GM12878 (cell line): ENCODE data around the gene GDF11. TPM values are rescaled to one million over a fixed set of nuclear protein-coding genes. Genes with fewer than 3 reads are reported as not detected.
A peak's percentile ranks its signal among the peaks of the same experiment; 100 is the strongest.

ENCODE experiments used
- ATAC-seq: fragments of 200-7000 bp; cut with Tn5 transposase; 3 replicates; pipeline ENCODE4 v1.9.1; 2020; ENCODE audit warnings: mild to moderate bottlenecking, moderate library complexity
- BruUV-seq: library from RNA; stranded (reverse); fragments of 400-500 nt; replicated peaks from 2 replicates; lab custom pipeline; 2021; lab: Mats Ljungman, UMichigan
- CTCF ChIA-PET: fragments of 300-600 bp; sonication (Branson Sonifier 250); formaldehyde crosslinking; extraction: SDS; loops from one replicate; lab custom pipeline; 2021; ENCODE audit warnings: inconsistent platforms; lab: Yijun Ruan, JAX
- POLR2A ChIA-PET: fragments of 350-600 bp; formaldehyde crosslinking; extraction: SDS; loops from one replicate; lab custom pipeline; 2021; ENCODE audit warnings: inconsistent platforms; lab: Charles Lee
- RAD21 ChIA-PET: fragments of 300-600 bp; sonication (Branson Sonifier 250); formaldehyde crosslinking; loops from one replicate; lab custom pipeline; 2023; ENCODE audit warnings: antibody characterized with exemption; ENCODE audit not compliant: unreplicated experiment; lab: Charles Lee
- SMC1A ChIA-PET: fragments of 300-600 bp; sonication (Branson Sonifier 250); formaldehyde crosslinking; loops from one replicate; lab custom pipeline; 2023; ENCODE audit not compliant: unreplicated experiment, uncharacterized antibody; lab: Charles Lee
- DNase-seq: peaks from one replicate; pipeline ENCODE4 v3.0.0-alpha.2; 2011; ENCODE audit warnings: low read depth, low spot score
- FAIRE-seq: peaks from 3 replicates; lab custom pipeline; 2011; peaks lifted over from hg19 to GRCh38; lab: Jason Lieb, UNC
- H2AFZ ChIP-seq: 2 replicates; pipeline ENCODE4 v1.6.0; 2011; ENCODE audit warnings: low read depth, low read length, control low read depth; ENCODE audit not compliant: control insufficient read depth
- H3K27ac ChIP-seq: 2 replicates; pipeline ENCODE4 v1.5.1; 2011; ENCODE audit warnings: control low read depth; ENCODE audit not compliant: control insufficient read depth, insufficient read depth
- H3K27me3 ChIP-seq, 2 experiments: replicated peaks in 1 of 2; 2 replicates each; pipeline versions ENCODE4 v1.6.0 to v1.6.1; 2011; ENCODE audit warnings: low read length in 1 of 2; ENCODE audit not compliant: control insufficient read depth in 2 of 2, insufficient read depth in 2 of 2
- H3K36me3 ChIP-seq, 2 experiments: 2 replicates each; pipeline ENCODE4 v1.5.1; 2011; ENCODE audit warnings: low read length in 1 of 2; ENCODE audit not compliant: control insufficient read depth in 2 of 2, insufficient read depth in 2 of 2
- H3K4me1 ChIP-seq: 2 replicates; pipeline ENCODE4 v1.6.1; 2011; ENCODE audit warnings: mild to moderate bottlenecking, low read length, moderate library complexity, mixed read lengths; ENCODE audit not compliant: control insufficient read depth, insufficient read depth
- H3K4me2 ChIP-seq: 2 replicates; pipeline ENCODE4 v1.6.0; 2011; ENCODE audit warnings: control low read depth; ENCODE audit not compliant: control insufficient read depth, insufficient read depth
- H3K4me3 ChIP-seq: fragments of 200-600 bp; sonication (generic); 2 replicates; pipeline ENCODE4 v1.5.1; 2016
- H3K79me2 ChIP-seq: 2 replicates; pipeline ENCODE4 v1.6.0; 2011; ENCODE audit warnings: low read length; ENCODE audit not compliant: control insufficient read depth, insufficient read depth
- H3K9ac ChIP-seq: 2 replicates; pipeline ENCODE4 v1.8.0; 2011; ENCODE audit warnings: low read length, control low read depth, mixed read lengths; ENCODE audit not compliant: control insufficient read depth, insufficient read depth
- H3K9me3 ChIP-seq: replicated peaks from 3 replicates; pipeline ENCODE4 v1.5.1; 2011; ENCODE audit warnings: mild to moderate bottlenecking, low read length; ENCODE audit not compliant: control insufficient read depth, insufficient read depth
- H4K20me1 ChIP-seq: 2 replicates; pipeline ENCODE4 v1.6.0; 2011; ENCODE audit not compliant: control insufficient read depth, insufficient read depth
- EGR1 ChIP-seq, 2 experiments: IDR thresholded peaks; 1 replicate in 1 of 2; 2 replicates in 1 of 2; pipeline ENCODE4 v1.6.1; 2011 to 2012; ENCODE audit warnings: low read depth in 2 of 2, low read length in 2 of 2, borderline replicate concordance in 1 of 2, mild to moderate bottlenecking in 1 of 2, moderate library complexity in 1 of 2
- FOS ChIP-seq: IDR thresholded peaks from 3 replicates; pipeline ENCODE4 v1.6.1; 2011; ENCODE audit warnings: borderline replicate concordance; ENCODE audit not compliant: insufficient read length; ENCODE audit errors: extremely low read depth
- HDAC6 ChIP-seq: fragments of 200-600 bp; sonication (generic); IDR thresholded peaks from one replicate; pipeline ENCODE4 v1.8.0; 2017; ENCODE audit warnings: antibody characterized with exemption; ENCODE audit not compliant: unreplicated experiment
- KAT2A ChIP-seq: conservative IDR thresholded peaks from 2 replicates; pipeline ENCODE4 v1.6.1; 2011; ENCODE audit warnings: low read depth, low read length; ENCODE audit not compliant: control insufficient read depth
- NFYB ChIP-seq: IDR thresholded peaks from 2 replicates; pipeline ENCODE4 v1.6.1; 2011; ENCODE audit warnings: low read depth, mild to moderate bottlenecking, low read length, improper control_type of control experiment, moderate library complexity; ENCODE audit not compliant: insufficient read depth
- TCF7 ChIP-seq: IDR thresholded peaks from 2 replicates; pipeline ENCODE4 v1.6.1; 2014; ENCODE audit warnings: antibody characterized with exemption, borderline replicate concordance
- WGBS: methylation state at CpG from one replicate; pipeline ENCODE4 v1.1.6; 2016; ENCODE audit warnings: low lambda C conversion rate; ENCODE audit not compliant: insufficient replicate concordance, insufficient coverage; ENCODE audit errors: missing lambda C conversion rate; 5-methylcytosine and 5-hydroxymethylcytosine counted together
- in situ Hi-C: fragments of 300-500 bp; cut with MboI; formaldehyde crosslinking; loops from 9 replicates; pipeline ENCODE4 v1.14.3; 2018; ENCODE audit warnings: mixed read lengths
- intact Hi-C: fragments of 100-400 bp; cut with micrococcal nuclease; formaldehyde crosslinking; loops from one replicate; pipeline ENCODE4 v1.14.2; 2022; ENCODE audit not compliant: unreplicated experiment
- polyA plus RNA-seq, 11 experiments: library from polyadenylated mRNA; depleted of rRNA in 4 of 11; unstranded in 6 of 11; stranded (reverse) in 5 of 11; fragments of >200 nt; fragmentation: Nextera tagmentation in 4 of 11; fragmentation: Illumina TruSeq in 1 of 11; extraction: Ambion mirVana in 4 of 11; extraction: Trizol in 1 of 11; gene quantifications; 1 replicate in 1 of 11; 2 replicates in 10 of 11; pipeline versions ENCODE4 v1.2.1 to v1.2.3, GENCODE V29; 2011 to 2016; ENCODE audit warnings: inconsistent platforms in 2 of 11, missing spikeins in 2 of 11, low read depth in 1 of 11
- total RNA-seq, 4 experiments: library from RNA; depleted of rRNA in 3 of 4; stranded (reverse); fragments of >200 nt in 3 of 4; fragmentation: Illumina TruSeq in 1 of 4; extraction: Trizol in 1 of 4; gene quantifications; 2 replicates each; pipeline versions ENCODE4 v1.2.1 to v1.2.3, GENCODE V29; 2013 to 2021

GDF11 gene
- total and polyA plus RNA-seq, 10 of the 15 experiments (the other 5 are each of a cell fraction or from before 2014, with no cell fraction given): 0.83 to 15.4 (median 4.3) TPM

DNA sequence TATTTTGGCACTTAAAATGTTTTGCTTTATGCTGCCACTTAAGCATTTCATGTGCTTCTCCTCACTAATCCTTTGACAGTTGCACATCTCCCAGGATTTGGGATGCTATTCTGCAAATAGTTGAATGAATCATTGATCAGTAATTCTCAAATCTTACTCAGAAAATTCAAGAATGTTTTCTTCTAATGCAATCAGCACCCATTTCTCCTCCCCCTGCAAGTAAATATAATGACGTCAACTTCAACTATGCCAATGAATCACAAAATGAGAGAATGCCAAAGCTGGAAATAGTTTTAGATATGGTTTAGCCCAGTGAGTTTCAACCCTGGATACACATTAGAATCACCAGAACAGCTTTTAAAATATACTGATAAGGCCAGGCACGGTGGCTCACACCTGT lies 29.2 kb upstream of the GDF11 start:
- Histone ChIP-seq H3K36me3 (no peaks in the 10 kb centered on the region), H2AFZ (no peak overlapping the region)
- intact Hi-C loops: no loop called here
- RAD21 ChIA-PET: no interaction called here
- TF ChIP-seq TCF7 (no peak), EGR1 (IDR thresholded peaks at IDR 0.05; ENCODE audit: borderline replicate concordance in 1 of 2, low read depth in 2 of 2, low read length in 2 of 2) (no peak), KAT2A (no peak)
- TF ChIP-seq, all 136 proteins: peak for 0
- in situ Hi-C loops: no loop called here
- no peaks in the 10 kb centered on the region for H4K20me1 ChIP-seq
- no TSS peak for BruUV-seq
- no peak overlapping the region for H3K4me3 ChIP-seq
- no peak for FAIRE-seq
- no peak overlapping the region for H3K9ac ChIP-seq
- peaks cover 13% of the 10 kb centered on the region for H3K79me2 ChIP-seq
- H3K4me2 ChIP-seq: no peak overlapping the region
- H3K4me1 ChIP-seq: peaks cover 19% of the 10 kb centered on the region
- ChIA-PET CTCF (interaction anchor here (1.2 to 2.9 kb wide), 2 partner anchors 8 to 32 kb away, joined by 3 to 11 read pairs; a partner anchor contains a TSS), POLR2A (interaction anchor here (0.6 kb wide), 1 partner anchor 27 kb away, joined by 6 read pairs; no protein-coding TSS in a partner anchor), SMC1A (no interaction called here)
- no peaks in the 10 kb centered on the region; a peak in 1 of 4 replicates for H3K27me3 ChIP-seq
- no peak for ATAC-seq
- no peaks in the 10 kb centered on the region for H3K9me3 ChIP-seq
- no peak for DNase-seq
- no peak overlapping the region for H3K27ac ChIP-seq
- WGBS: 89% methylated on average over 2 of the region's 2 CpGs

DNA sequence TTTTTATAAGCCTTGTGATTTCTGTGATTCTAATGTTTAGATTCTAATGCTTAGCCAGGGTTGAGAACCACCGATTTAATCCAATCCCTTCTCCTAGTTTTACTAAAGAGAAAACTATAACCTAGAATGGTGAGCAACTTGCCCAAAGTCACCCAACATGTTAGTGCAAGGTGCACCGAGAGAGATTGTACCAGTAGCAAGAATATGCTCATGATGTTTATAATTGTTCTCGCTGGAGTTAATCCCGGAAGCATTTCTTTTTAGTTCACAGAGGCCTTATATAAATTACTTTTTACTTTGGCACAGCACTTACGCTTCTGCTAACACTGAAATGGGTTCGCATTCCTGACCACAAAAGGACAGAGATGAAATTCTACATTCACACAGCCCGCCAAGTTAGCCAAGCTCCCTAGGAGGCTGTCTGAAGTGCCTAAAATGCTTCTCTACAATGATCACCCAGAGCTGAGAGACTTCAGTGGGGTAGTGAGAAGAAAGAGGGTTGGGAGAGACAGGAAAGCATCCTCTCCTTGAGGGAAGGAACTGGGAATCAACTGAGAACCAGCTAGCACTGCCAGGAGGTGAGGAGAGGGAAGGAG lies 27.7 kb upstream of the GDF11 start:
- H3K27me3 ChIP-seq: no peaks in the 10 kb centered on the region
- H4K20me1 ChIP-seq: no peaks in the 10 kb centered on the region
- BruUV-seq: TSS peak; percentile 79
- in situ Hi-C loops (no loop called here), intact Hi-C loops (no loop called here)
- TF ChIP-seq NFYB (no peak), FOS (no peak), HDAC6 (no peak)
- FAIRE-seq: no peak
- CTCF ChIA-PET: interaction anchor here (0.8 to 11.4 kb wide), 13 partner anchors 8 to 1316 kb away, joined by 3 to 205 read pairs (median 4); partner anchors contain the start of genes CD63 and ITGA7
- peak overlapping the region; percentile 99 for H2AFZ ChIP-seq
- RAD21 ChIA-PET: interaction anchor here (0.7 to 11.0 kb wide), 6 partner anchors 10 to 281 kb away, joined by 3 to 113 read pairs (median 7); partner anchors contain the start of gene CD63
- DNase-seq: no peak
- H3K4me2 ChIP-seq: peak overlapping the region; percentile 100
- peaks cover 20% of the 10 kb centered on the region for H3K4me1 ChIP-seq
- H3K9ac ChIP-seq: peak overlapping the region; percentile 92
- POLR2A ChIA-PET: interaction anchor here (1.0 to 3.5 kb wide), 5 partner anchors 13 to 115 kb away, joined by 3 to 39 read pairs (median 3); partner anchors contain the start of genes CD63 and DNAJC14
- H3K36me3 ChIP-seq: peaks cover 0 to 2% of the 10 kb centered on the region in 2 experiments; a peak in 1 of 4 replicates
- ATAC-seq: no peak
- H3K9me3 ChIP-seq: no peaks in the 10 kb centered on the region
- peak overlapping the region; percentile 81 for H3K4me3 ChIP-seq
- peaks cover 13% of the 10 kb centered on the region for H3K79me2 ChIP-seq
- peak overlapping the region; percentile 95 for H3K27ac ChIP-seq
- WGBS: 62% methylated on average over 7 of the region's 7 CpGs
- SMC1A ChIA-PET: interaction anchor here (0.8 to 4.0 kb wide), 9 partner anchors 9 to 70 kb away, joined by 3 to 29 read pairs (median 5); partner anchors contain the start of gene CD63
